ENCODE measurements around the gene BEX5. TPM values are rescaled to one million over a fixed set of nuclear protein-coding genes. Genes with fewer than 3 reads are reported as not detected.

Gene BEX5
- total and polyA plus RNA-seq, 2 of the 8 experiments (the other 6 are each of a cell fraction or from before 2014, with no cell fraction given) = 0.15 to 9.9 TPM

DNA sequence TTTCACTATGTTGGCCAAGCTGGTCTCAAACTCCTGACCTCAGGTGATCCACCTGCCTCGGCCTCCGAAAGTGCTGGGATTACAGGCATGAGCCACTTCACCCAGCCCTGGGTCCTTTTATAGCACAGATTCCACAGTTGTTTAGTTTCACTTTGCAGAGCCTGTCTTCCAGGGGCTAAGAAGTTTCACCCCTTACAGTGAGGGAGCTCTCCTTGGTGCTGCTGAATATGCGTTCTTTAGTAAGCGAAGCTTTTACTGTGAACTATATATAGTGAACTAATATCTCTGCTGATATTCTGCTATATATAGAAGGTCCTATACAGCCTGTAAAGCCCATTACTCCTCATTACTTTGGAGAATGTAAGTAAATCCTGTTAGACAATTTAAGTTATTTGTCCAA, 17.7 kb downstream of the BEX5 start:
- Histone ChIP-seq H3K27ac (ENCODE audit: low read depth, low read length) (no peak overlapping the region), H3K18ac (ENCODE audit: extremely low read depth, low read length) (no peak overlapping the region), H2BK12ac (ENCODE audit: low read depth, low read length) (no peak overlapping the region), H3K56ac (replicated peaks; ENCODE audit: insufficient read length, low read depth, low read length) (no peak overlapping the region), H3K9ac (replicated peaks in 1 of 4; ENCODE audit: extremely low read depth in 1 of 4, low read depth in 3 of 4, low read length in 3 of 4) (no peak overlapping the region), H3K4me2 (ENCODE audit: insufficient read depth in 1 of 2, low read depth in 2 of 2, low read length in 2 of 2) (no peak overlapping the region), H4K20me1 (replicated peaks in 1 of 2; ENCODE audit: control insufficient read depth in 1 of 2, insufficient read depth in 2 of 2, low read length in 2 of 2) (no peaks in the 10 kb centered on the region), H3K23me2 (ENCODE audit: low read depth, low read length) (no peaks in the 10 kb centered on the region), H3K36me3 (ENCODE audit: control insufficient read depth in 2 of 4, insufficient read depth in 4 of 4, low read length in 3 of 4) (no peaks in the 10 kb centered on the region), H2BK20ac (ENCODE audit: low read length) (no peak overlapping the region), H3K23ac (ENCODE audit: insufficient read length) (no peak overlapping the region), H3K14ac (ENCODE audit: insufficient read length) (no peak overlapping the region), H3K79me1 (ENCODE audit: low read depth, low read length) (no peaks in the 10 kb centered on the region), H3K4me3 (ENCODE audit: extremely low read depth in 1 of 4, insufficient read depth in 2 of 4, low read depth in 3 of 4, low read length in 4 of 4) (no peak overlapping the region), H4K5ac (ENCODE audit: insufficient read length, low read depth, low read length) (no peak overlapping the region), H2BK5ac (ENCODE audit: low read depth, low read length) (no peak overlapping the region), H4K91ac (replicated peaks; ENCODE audit: insufficient read length, low read length) (no peak overlapping the region), H2AK5ac (ENCODE audit: low read depth, low read length) (no peak overlapping the region), H4K8ac (ENCODE audit: extremely low read depth, insufficient read depth, low read length) (no peak overlapping the region), H2BK120ac (replicated peaks; ENCODE audit: low read depth, low read length) (no peak overlapping the region), H3K79me2 (ENCODE audit: control insufficient read depth in 1 of 2, insufficient read depth in 2 of 2, low read length in 2 of 2) (no peaks in the 10 kb centered on the region), H2AFZ (ENCODE audit: low read length) (no peak overlapping the region), H3K27me3 (replicated peaks in 1 of 4; ENCODE audit: control insufficient read depth in 3 of 4, extremely low read depth in 1 of 4, insufficient read depth in 3 of 4, low read length in 3 of 4) (no peaks in the 10 kb centered on the region), H3K9me3 (ENCODE audit: insufficient read depth in 2 of 2, low read depth in 1 of 2, low read length in 1 of 2) (peaks cover 5 to 29% of the 10 kb centered on the region in 2 experiments; a peak in 2 of 4 replicates), H3K4me1 (replicated peaks in 1 of 4; ENCODE audit: control insufficient read depth in 3 of 4, insufficient read depth in 4 of 4, low read length in 3 of 4) (no peaks in the 10 kb centered on the region), H3K4ac (replicated peaks; ENCODE audit: insufficient read length, low read depth, low read length) (no peak overlapping the region), H2BK15ac (ENCODE audit: low read length) (no peak overlapping the region)
- no peak for FAIRE-seq
- ChIA-PET POLR2A (ENCODE audit: partially characterized antibody) (no interaction called here), CTCF (ENCODE audit: partially characterized antibody) (no interaction called here)
- TF ChIP-seq, protein P1, sequence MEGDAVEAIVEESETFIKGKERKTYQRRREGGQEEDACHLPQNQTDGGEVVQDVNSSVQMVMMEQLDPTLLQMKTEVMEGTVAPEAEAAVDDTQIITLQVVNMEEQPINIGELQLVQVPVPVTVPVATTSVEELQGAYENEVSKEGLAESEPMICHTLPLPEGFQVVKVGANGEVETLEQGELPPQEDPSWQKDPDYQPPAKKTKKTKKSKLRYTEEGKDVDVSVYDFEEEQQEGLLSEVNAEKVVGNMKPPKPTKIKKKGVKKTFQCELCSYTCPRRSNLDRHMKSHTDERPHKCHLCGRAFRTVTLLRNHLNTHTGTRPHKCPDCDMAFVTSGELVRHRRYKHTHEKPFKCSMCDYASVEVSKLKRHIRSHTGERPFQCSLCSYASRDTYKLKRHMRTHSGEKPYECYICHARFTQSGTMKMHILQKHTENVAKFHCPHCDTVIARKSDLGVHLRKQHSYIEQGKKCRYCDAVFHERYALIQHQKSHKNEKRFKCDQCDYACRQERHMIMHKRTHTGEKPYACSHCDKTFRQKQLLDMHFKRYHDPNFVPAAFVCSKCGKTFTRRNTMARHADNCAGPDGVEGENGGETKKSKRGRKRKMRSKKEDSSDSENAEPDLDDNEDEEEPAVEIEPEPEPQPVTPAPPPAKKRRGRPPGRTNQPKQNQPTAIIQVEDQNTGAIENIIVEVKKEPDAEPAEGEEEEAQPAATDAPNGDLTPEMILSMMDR (IDR thresholded peaks at IDR 0.05; ENCODE audit: control extremely low read depth in 1 of 3, insufficient read depth in 1 of 3, low read depth in 1 of 3, low read length in 3 of 3) = no peak
- TF ChIP-seq EGR1 (IDR thresholded peaks at IDR 0.05; ENCODE audit: borderline replicate concordance, low read depth, low read length) (no peak), BACH1 (IDR thresholded peaks at IDR 0.05; ENCODE audit: low read length) (no peak), TAF1 (IDR thresholded peaks at IDR 0.05; ENCODE audit: low read depth, low read length) (no peak), KDM1A (IDR thresholded peaks at IDR 0.05; ENCODE audit: borderline replicate concordance, low read length) (no peak), SP4 (IDR thresholded peaks at IDR 0.05; ENCODE audit: low read length) (no peak), CTBP2 (IDR thresholded peaks at IDR 0.05; ENCODE audit: borderline replicate concordance, insufficient read depth, insufficient read length, low read length) (no peak), EZH2 (IDR thresholded peaks at IDR 0.05; ENCODE audit: low read depth, low read length, severe bottlenecking) (no peak), ASH2L (IDR thresholded peaks at IDR 0.05; ENCODE audit: low read length) (no peak), POU5F1 (IDR thresholded peaks at IDR 0.05; ENCODE audit: low read depth, low read length) (no peak)
- TF ChIP-seq, protein P2, sequence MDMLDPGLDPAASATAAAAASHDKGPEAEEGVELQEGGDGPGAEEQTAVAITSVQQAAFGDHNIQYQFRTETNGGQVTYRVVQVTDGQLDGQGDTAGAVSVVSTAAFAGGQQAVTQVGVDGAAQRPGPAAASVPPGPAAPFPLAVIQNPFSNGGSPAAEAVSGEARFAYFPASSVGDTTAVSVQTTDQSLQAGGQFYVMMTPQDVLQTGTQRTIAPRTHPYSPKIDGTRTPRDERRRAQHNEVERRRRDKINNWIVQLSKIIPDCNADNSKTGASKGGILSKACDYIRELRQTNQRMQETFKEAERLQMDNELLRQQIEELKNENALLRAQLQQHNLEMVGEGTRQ (IDR thresholded peaks at IDR 0.05; ENCODE audit: low read length) = no peak
- WGBS, 2 experiments (ENCODE audit: extremely low coverage in 1 of 2, insufficient coverage in 1 of 2, insufficient read length in 1 of 2, insufficient replicate concordance in 2 of 2, low coverage in 1 of 2, low lambda C conversion rate in 2 of 2, missing lambda C conversion rate in 1 of 2) = 96% methylated on average over 4 of the region's 4 CpGs; no CpG with 5 or more reads in 1 of the 2 experiments
- DNase-seq (ENCODE audit: low read depth in 1 of 2, low spot score in 2 of 2) = no peak

Measured in H1 (cell line).